PFSK-1 (cell line): Measurements from ENCODE around the gene RTN4RL1.

Experiments used
- FOXP2 ChIP-seq: optimal IDR thresholded peaks from 2 replicates; pipeline ENCODE3; 2011; ENCODE audit warnings: borderline replicate concordance, control low read depth, inconsistent platforms; ENCODE audit not compliant: insufficient read depth; ENCODE audit errors: extremely low read length, extremely low read depth
- POLR2AphosphoS5 ChIP-seq: IDR thresholded peaks from 2 replicates; pipeline ENCODE4 v1.6.1; 2012; ENCODE audit warnings: low read depth, mild to moderate bottlenecking, control low read depth, low read length, moderate library complexity
- REST ChIP-seq, 2 experiments: IDR thresholded peaks; 2 replicates each; pipeline versions ENCODE4 v1.6.1 to v1.8.0; 2011 to 2012; ENCODE audit warnings: low read depth in 2 of 2, low read length in 2 of 2, control low read depth in 1 of 2, inconsistent platforms in 1 of 2, mild to moderate bottlenecking in 1 of 2, moderate library complexity in 1 of 2; ENCODE audit not compliant: insufficient read depth in 1 of 2
- SIN3A ChIP-seq: IDR thresholded peaks from 2 replicates; pipeline ENCODE4 v1.6.1; 2012; ENCODE audit warnings: mild to moderate bottlenecking, low read length, moderate library complexity, borderline replicate concordance; ENCODE audit not compliant: insufficient read depth
- TAF1 ChIP-seq: IDR thresholded peaks from 2 replicates; pipeline ENCODE4 v1.6.1; 2012; ENCODE audit warnings: low read length, control low read depth, borderline replicate concordance; ENCODE audit not compliant: insufficient read depth

The RTN4RL1 gene

GRCh38 chr17:1999557-2000251 lies 25.4 kb downstream of the RTN4RL1 start:
- TF ChIP-seq TAF1 (no peak), REST (IDR thresholded peaks at IDR 0.05; ENCODE audit: insufficient read depth in 1 of 2, low read depth in 2 of 2, low read length in 2 of 2) (no peak), SIN3A (no peak), FOXP2 (peak; percentile 50)

- no peak for TF ChIP-seq REST (IDR thresholded peaks at IDR 0.05; ENCODE audit: insufficient read depth in 1 of 2, low read depth in 2 of 2, low read length in 2 of 2)
- TF ChIP-seq POLR2AphosphoS5: no peak
- TF ChIP-seq SIN3A: no peak
- TF ChIP-seq FOXP2: no peak
- no peak for TF ChIP-seq TAF1
Measured at GRCh38 chr17:1997927-1998742, 27.0 kb downstream of the RTN4RL1 start.

- TF ChIP-seq FOXP2 (no peak), SIN3A (no peak), TAF1 (no peak), REST (IDR thresholded peaks at IDR 0.05; ENCODE audit: insufficient read depth in 1 of 2, low read depth in 2 of 2, low read length in 2 of 2) (no peak), POLR2AphosphoS5 (no peak)
Measured at GRCh38 chr17:1997289-1997926, 27.7 kb downstream of the RTN4RL1 start.

GRCh38 chr17:1996800-1997288 lies 28.3 kb downstream of the RTN4RL1 start:
- TF ChIP-seq POLR2AphosphoS5 (no peak), FOXP2 (no peak), REST (IDR thresholded peaks at IDR 0.05; ENCODE audit: insufficient read depth in 1 of 2, low read depth in 2 of 2, low read length in 2 of 2) (no peak), SIN3A (no peak), TAF1 (no peak)
